Osteoblast (primary cell): ENCODE data around the gene LRRC9. TPM values are rescaled to one million over a fixed set of nuclear protein-coding genes. Genes with fewer than 3 reads are reported as not detected.

Experiments
- DNase-seq: peaks from one replicate; pipeline ENCODE4 v3.0.0; 2011; ENCODE audit warnings: low spot score, mixed read lengths; ENCODE audit not compliant: insufficient read length; ENCODE audit errors: missing footprints
- H2AFZ ChIP-seq: 2 replicates; pipeline ENCODE4 v1.6.0; 2011; ENCODE audit warnings: mild to moderate bottlenecking, low read length
- H3K27ac ChIP-seq: 2 replicates; pipeline ENCODE4 v1.5.1; 2011; ENCODE audit warnings: mild to moderate bottlenecking, low read depth, low read length, moderate library complexity
- H3K27me3 ChIP-seq: 2 replicates; pipeline ENCODE4 v1.6.0; 2012; ENCODE audit warnings: mild to moderate bottlenecking, control low read depth, inconsistent platforms, low read length, moderate library complexity; ENCODE audit not compliant: insufficient read depth
- H3K36me3 ChIP-seq: 2 replicates; pipeline ENCODE4 v1.5.1; 2011; ENCODE audit warnings: mild to moderate bottlenecking, low read length, control low read depth, moderate library complexity; ENCODE audit not compliant: insufficient read depth
- H3K4me1 ChIP-seq: 2 replicates; pipeline ENCODE4 v1.5.1; 2011; ENCODE audit warnings: mild to moderate bottlenecking, low read length, control low read depth, moderate library complexity; ENCODE audit not compliant: insufficient read depth
- H3K4me2 ChIP-seq: 2 replicates; pipeline ENCODE4 v1.6.0; 2011; ENCODE audit warnings: mild to moderate bottlenecking, low read length; ENCODE audit not compliant: insufficient read depth
- H3K4me3 ChIP-seq: fragments of 200-600 bp; sonication (generic); 3 replicates; pipeline ENCODE4 v1.5.1; 2012; ENCODE audit warnings: mild to moderate bottlenecking, low read length, inconsistent platforms; ENCODE audit not compliant: insufficient read depth
- H3K79me2 ChIP-seq: 2 replicates; pipeline ENCODE4 v1.6.0; 2012; ENCODE audit warnings: mild to moderate bottlenecking, low read length, control low read depth, inconsistent platforms; ENCODE audit not compliant: insufficient read depth
- H3K9me3 ChIP-seq: 2 replicates; pipeline ENCODE4 v1.5.1; 2011; ENCODE audit warnings: low read depth, low read length, control low read depth
- H4K20me1 ChIP-seq: 2 replicates; pipeline ENCODE4 v1.6.0; 2012; ENCODE audit warnings: mild to moderate bottlenecking, low read length, control low read depth; ENCODE audit not compliant: insufficient read depth
- CTCF ChIP-seq: IDR thresholded peaks from 2 replicates; pipeline ENCODE4 v1.5.1; 2011; ENCODE audit warnings: mild to moderate bottlenecking, low read depth, low read length, moderate library complexity; ENCODE audit errors: extremely low read depth
- total RNA-seq: library from RNA; depleted of rRNA; stranded (reverse); fragments of >200 nt; gene quantifications from 2 replicates; pipeline ENCODE4 v1.2.3, GENCODE V29; 2012

LRRC9 gene
- total RNA-seq, 1 donor: not detected

- peak overlapping the region; percentile 90 for H3K4me3 ChIP-seq
- peak overlapping the region; percentile 95 for H3K4me2 ChIP-seq
- H3K27ac ChIP-seq: peak overlapping the region; percentile 99
- H3K9me3 ChIP-seq: no peaks in the 10 kb centered on the region
- peaks cover 3% of the 10 kb centered on the region for H3K36me3 ChIP-seq
- peak overlapping the region; percentile 94 for H2AFZ ChIP-seq
- peaks cover 11% of the 10 kb centered on the region for H4K20me1 ChIP-seq
- peaks cover 37% of the 10 kb centered on the region for H3K4me1 ChIP-seq
- DNase-seq: no peak
- TF ChIP-seq CTCF: no peak
- H3K79me2 ChIP-seq: peaks cover 54% of the 10 kb centered on the region
- no peaks in the 10 kb centered on the region for H3K27me3 ChIP-seq
Observed at GRCh38 chr14:60092526-60092920, 172.6 kb downstream of the LRRC9 start.

- no peak for DNase-seq
- no peak for TF ChIP-seq CTCF
- peaks cover 6% of the 10 kb centered on the region for H3K36me3 ChIP-seq
- peak overlapping the region; percentile 24 for H2AFZ ChIP-seq
- H3K27me3 ChIP-seq: no peaks in the 10 kb centered on the region
- peaks cover 11% of the 10 kb centered on the region for H4K20me1 ChIP-seq
- H3K9me3 ChIP-seq: no peaks in the 10 kb centered on the region
- H3K4me3 ChIP-seq: peak overlapping the region; percentile 90
- H3K4me2 ChIP-seq: peak overlapping the region; percentile 95
- H3K4me1 ChIP-seq: peaks cover 37% of the 10 kb centered on the region
- H3K79me2 ChIP-seq: peaks cover 60% of the 10 kb centered on the region
- H3K27ac ChIP-seq: peak overlapping the region; percentile 99
Observed at GRCh38 chr14:60093080-60093479, 173.1 kb downstream of the LRRC9 start.

- no peak for TF ChIP-seq CTCF
- Histone ChIP-seq H3K4me2 (peak overlapping the region; percentile 95), H3K9me3 (no peaks in the 10 kb centered on the region), H3K27me3 (no peaks in the 10 kb centered on the region), H3K36me3 (peaks cover 7% of the 10 kb centered on the region), H3K79me2 (peaks cover 65% of the 10 kb centered on the region), H4K20me1 (peaks cover 13% of the 10 kb centered on the region), H2AFZ (no peak overlapping the region), H3K27ac (peak overlapping the region; percentile 99), H3K4me3 (peak overlapping the region; percentile 90), H3K4me1 (peaks cover 37% of the 10 kb centered on the region)
- DNase-seq: no peak
Observed at GRCh38 chr14:60093606-60094005, 173.7 kb downstream of the LRRC9 start.

- no peaks in the 10 kb centered on the region for H3K27me3 ChIP-seq
- peak overlapping the region; percentile 99 for H3K27ac ChIP-seq
- H4K20me1 ChIP-seq: peaks cover 13% of the 10 kb centered on the region
- no peak for DNase-seq
- no peak overlapping the region for H2AFZ ChIP-seq
- H3K79me2 ChIP-seq: peaks cover 72% of the 10 kb centered on the region
- no peaks in the 10 kb centered on the region for H3K9me3 ChIP-seq
- H3K4me3 ChIP-seq: peak overlapping the region; percentile 90
- H3K4me2 ChIP-seq: peak overlapping the region; percentile 95
- H3K4me1 ChIP-seq: peaks cover 37% of the 10 kb centered on the region
- TF ChIP-seq CTCF: no peak
- H3K36me3 ChIP-seq: peaks cover 7% of the 10 kb centered on the region
Observed at GRCh38 chr14:60094306-60094897, 174.5 kb downstream of the LRRC9 start.
